Ovary (tissue), 9 donors: ENCODE results near the gene NUDT16. TPM values are rescaled to one million over a fixed set of nuclear protein-coding genes. Genes with fewer than 3 reads are reported as not detected.

Source experiments
- DNase-seq, 5 donors: peaks; one replicate each; pipeline ENCODE4 v3.0.0-alpha.2; 2019 to 2020
- H3K27ac ChIP-seq, 2 donors: fragments of 200-600 bp; one replicate each; pipeline versions ENCODE4 v1.5.1 to v1.8.0; 2019 to 2022
- H3K27me3 ChIP-seq: fragments of 200-600 bp; one replicate; pipeline ENCODE4 v1.8.0; 2022
- H3K36me3 ChIP-seq: fragments of 200-600 bp; sonication (generic); one replicate; pipeline ENCODE4 v1.5.1; 2019
- H3K4me1 ChIP-seq: one replicate; pipeline ENCODE4 v1.8.1; 2013; ENCODE audit warnings: mild to moderate bottlenecking, moderate library complexity; ENCODE audit not compliant: insufficient read depth
- H3K4me3 ChIP-seq: fragments of 200-600 bp; sonication (generic); one replicate; pipeline ENCODE4 v1.5.1; 2017
- H3K9me3 ChIP-seq, 2 donors: fragments of 200-600 bp in 1 of 2; sonication (generic) in 1 of 2; one replicate each; pipeline versions ENCODE4 v1.5.1 to v1.8.1; 2013 to 2019; ENCODE audit warnings: mild to moderate bottlenecking in 1 of 2, moderate library complexity in 1 of 2
- EP300 ChIP-seq: sonication (generic); formaldehyde crosslinking; IDR thresholded peaks from one replicate; pipeline ENCODE4 v1.6.1; 2017; ENCODE audit warnings: antibody characterized with exemption
- POLR2A ChIP-seq: fragments of 450-650 bp; IDR thresholded peaks from one replicate; pipeline ENCODE4 v1.6.1; 2017; ENCODE audit warnings: antibody characterized with exemption, mild to moderate bottlenecking, moderate library complexity
- WGBS, 3 donors: extraction: QIAGEN DNeasy Blood & Tissue Kit in 1 of 3; methylation state at CpG; one replicate each; pipeline versions ENCODE4 v1.1.5 to v1.1.7; 2013 to 2017; 5-methylcytosine and 5-hydroxymethylcytosine counted together
- intact Hi-C, 4 donors: fragments of 100-400 bp; cut with DNase I; formaldehyde crosslinking; loops; one replicate each; pipeline versions ENCODE4 v1.11.0 to v1.15.1; 2022 to 2023
- polyA plus RNA-seq, 2 donors: library from polyadenylated mRNA; stranded (reverse); fragments of 200-250 nt in 1 of 2; fragments of 350-450 nt in 1 of 2; fragmentation: Illumina TruSeq in 1 of 2; extraction: RNeasy Lipid Tissue Mini Kit (QIAGEN cat#74804) in 1 of 2; gene quantifications; one replicate each; pipeline ENCODE4 v1.2.3, GENCODE V29; 2013 to 2014
- total RNA-seq, 7 donors: library from RNA; depleted of rRNA in 2 of 7; stranded (reverse); fragments of >200 nt in 2 of 7; fragmentation: NEBNext Ultra II Directional in 3 of 7; extraction: Animal tissue kit (Norgen Biotek cat#: 25700) in 3 of 7; gene quantifications; one replicate each; pipeline versions ENCODE4 v1.1.0 to v1.2.4, GENCODE V29; 2016 to 2023
- TF ChIP-seq, protein P1 (sequence below), 3 donors: fragments of 450-650 bp in 2 of 3; fragments of 200-600 bp in 1 of 3; IDR thresholded peaks; one replicate each; pipeline versions ENCODE4 v1.5.1 to v1.8.0; 2016 to 2022; ENCODE audit warnings: antibody characterized with exemption in 3 of 3, mild to moderate bottlenecking in 1 of 3
- donor health status: DM: no; HTN: no; CAD: no; lungs with moderate emphysema.
- donor health status: DM: no; HTN: no; CAD: no.
- donor health status: Bipolar disorder and iron deficiency.
- donor health status: DM: yes; HTN: yes; CAD: no.
- donor health status: DM: no; HTN: no; CAD: no.
- donor health status: DM: yes; HTN: yes; CAD: no.

NUDT16 gene
- total and polyA plus RNA-seq, 9 donors, result 16.0 to 36.1 (median 29.5) TPM

DNA sequence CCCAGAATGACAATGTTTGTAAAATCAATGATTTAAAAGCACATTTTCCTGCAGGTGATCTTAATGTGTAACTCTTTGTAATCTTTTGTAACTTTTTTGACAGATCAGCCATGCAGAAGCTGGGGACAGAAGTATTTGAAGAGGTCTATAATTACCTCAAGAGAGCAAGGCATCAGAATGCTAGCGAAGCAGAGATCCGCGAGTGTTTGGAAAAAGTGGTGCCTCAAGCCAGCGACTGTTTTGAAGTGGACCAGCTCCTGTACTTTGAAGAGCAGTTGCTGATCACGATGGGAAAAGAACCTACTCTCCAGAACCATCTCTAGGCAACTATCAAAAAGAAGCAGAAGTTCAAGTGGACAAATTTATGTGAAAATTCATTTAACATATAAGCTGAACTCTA is 32.1 kb upstream of the NUDT16 start:
- H3K27me3 ChIP-seq, result no peaks in the 10 kb centered on the region
- no peak overlapping the region for H3K27ac ChIP-seq
- WGBS, 3 donors, result 84 to 96% (median 93%) methylated on average over 5 of the region's 5 CpGs
- TF ChIP-seq POLR2A (no peak), EP300 (no peak)
- TF ChIP-seq, protein P1, sequence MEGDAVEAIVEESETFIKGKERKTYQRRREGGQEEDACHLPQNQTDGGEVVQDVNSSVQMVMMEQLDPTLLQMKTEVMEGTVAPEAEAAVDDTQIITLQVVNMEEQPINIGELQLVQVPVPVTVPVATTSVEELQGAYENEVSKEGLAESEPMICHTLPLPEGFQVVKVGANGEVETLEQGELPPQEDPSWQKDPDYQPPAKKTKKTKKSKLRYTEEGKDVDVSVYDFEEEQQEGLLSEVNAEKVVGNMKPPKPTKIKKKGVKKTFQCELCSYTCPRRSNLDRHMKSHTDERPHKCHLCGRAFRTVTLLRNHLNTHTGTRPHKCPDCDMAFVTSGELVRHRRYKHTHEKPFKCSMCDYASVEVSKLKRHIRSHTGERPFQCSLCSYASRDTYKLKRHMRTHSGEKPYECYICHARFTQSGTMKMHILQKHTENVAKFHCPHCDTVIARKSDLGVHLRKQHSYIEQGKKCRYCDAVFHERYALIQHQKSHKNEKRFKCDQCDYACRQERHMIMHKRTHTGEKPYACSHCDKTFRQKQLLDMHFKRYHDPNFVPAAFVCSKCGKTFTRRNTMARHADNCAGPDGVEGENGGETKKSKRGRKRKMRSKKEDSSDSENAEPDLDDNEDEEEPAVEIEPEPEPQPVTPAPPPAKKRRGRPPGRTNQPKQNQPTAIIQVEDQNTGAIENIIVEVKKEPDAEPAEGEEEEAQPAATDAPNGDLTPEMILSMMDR (IDR thresholded peaks at IDR 0.05), result no peak
- no peak for DNase-seq
- intact Hi-C loops, result no loop called here
- no peaks in the 10 kb centered on the region for H3K9me3 ChIP-seq
- peaks cover 3% of the 10 kb centered on the region for H3K4me1 ChIP-seq
- H3K4me3 ChIP-seq, result no peak overlapping the region
- no peaks in the 10 kb centered on the region for H3K36me3 ChIP-seq

DNA sequence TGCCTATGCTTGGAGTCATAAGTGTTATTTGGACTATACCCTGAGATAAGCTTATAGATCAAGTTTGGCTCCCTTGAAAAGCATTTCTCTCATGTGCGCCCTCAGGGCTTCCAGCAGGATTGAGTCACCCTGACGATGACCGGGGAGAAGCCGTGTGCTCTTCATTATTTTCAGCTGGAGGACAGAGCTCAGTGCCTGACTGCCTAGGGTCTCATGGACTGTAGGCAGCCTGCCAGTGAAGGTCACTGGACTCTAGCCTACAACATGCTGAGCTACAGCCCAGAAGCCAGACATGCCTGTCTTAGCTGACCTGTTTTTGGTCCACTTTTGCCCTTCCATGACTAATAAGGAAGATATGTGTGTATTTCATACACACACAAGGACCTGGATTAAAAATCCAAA is 31.6 kb upstream of the NUDT16 start:
- H3K27ac ChIP-seq, result no peak overlapping the region

DNA sequence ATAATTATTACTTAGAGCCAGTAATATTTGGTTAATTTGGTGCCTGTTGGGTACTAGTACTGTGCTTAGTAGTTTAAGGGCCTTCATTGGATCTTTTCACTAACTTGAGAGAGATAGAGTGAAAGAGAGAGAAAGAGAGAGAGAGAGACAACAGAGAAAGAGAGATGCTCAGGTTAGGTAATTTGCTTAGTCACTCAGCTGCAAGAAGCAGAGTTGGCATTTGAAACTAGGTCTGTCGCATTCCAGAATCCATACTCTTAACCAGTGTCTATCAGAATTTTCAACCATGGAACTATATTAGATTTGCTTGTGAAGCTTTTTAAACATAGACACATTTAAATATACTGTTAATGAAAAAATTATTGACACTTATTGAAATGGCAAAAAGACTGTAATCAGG is 31.1 kb upstream of the NUDT16 start:
- 61 to 100% (median 98%) methylated on average over 1 of the region's 1 CpG for WGBS, 3 donors
- Histone ChIP-seq H3K4me3 (no peak overlapping the region), H3K27me3 (no peaks in the 10 kb centered on the region), H3K27ac (no peak overlapping the region), H3K36me3 (no peaks in the 10 kb centered on the region), H3K9me3 (no peaks in the 10 kb centered on the region), H3K4me1 (peaks cover 3% of the 10 kb centered on the region)
- no peak for DNase-seq
- intact Hi-C loops, result no loop called here
- no peak for TF ChIP-seq EP300
- TF ChIP-seq POLR2A, result no peak
- TF ChIP-seq, protein P1 (IDR thresholded peaks at IDR 0.05), result no peak

More for the DNA sequence above, 31.6 kb upstream of the NUDT16 start:
- Histone ChIP-seq H3K4me1 (peaks cover 3% of the 10 kb centered on the region), H3K4me3 (no peak overlapping the region), H3K36me3 (no peaks in the 10 kb centered on the region), H3K9me3 (no peaks in the 10 kb centered on the region), H3K27me3 (no peaks in the 10 kb centered on the region)
- intact Hi-C loops, result no loop called here
- 59 to 79% (median 76%) methylated on average over 4 of the region's 4 CpGs for WGBS, 3 donors
- DNase-seq, result peak; percentile 29 to 62 (median 57)
- TF ChIP-seq POLR2A, result no peak
- TF ChIP-seq, protein P1 (IDR thresholded peaks at IDR 0.05), result no peak
- TF ChIP-seq EP300, result no peak

DNA sequence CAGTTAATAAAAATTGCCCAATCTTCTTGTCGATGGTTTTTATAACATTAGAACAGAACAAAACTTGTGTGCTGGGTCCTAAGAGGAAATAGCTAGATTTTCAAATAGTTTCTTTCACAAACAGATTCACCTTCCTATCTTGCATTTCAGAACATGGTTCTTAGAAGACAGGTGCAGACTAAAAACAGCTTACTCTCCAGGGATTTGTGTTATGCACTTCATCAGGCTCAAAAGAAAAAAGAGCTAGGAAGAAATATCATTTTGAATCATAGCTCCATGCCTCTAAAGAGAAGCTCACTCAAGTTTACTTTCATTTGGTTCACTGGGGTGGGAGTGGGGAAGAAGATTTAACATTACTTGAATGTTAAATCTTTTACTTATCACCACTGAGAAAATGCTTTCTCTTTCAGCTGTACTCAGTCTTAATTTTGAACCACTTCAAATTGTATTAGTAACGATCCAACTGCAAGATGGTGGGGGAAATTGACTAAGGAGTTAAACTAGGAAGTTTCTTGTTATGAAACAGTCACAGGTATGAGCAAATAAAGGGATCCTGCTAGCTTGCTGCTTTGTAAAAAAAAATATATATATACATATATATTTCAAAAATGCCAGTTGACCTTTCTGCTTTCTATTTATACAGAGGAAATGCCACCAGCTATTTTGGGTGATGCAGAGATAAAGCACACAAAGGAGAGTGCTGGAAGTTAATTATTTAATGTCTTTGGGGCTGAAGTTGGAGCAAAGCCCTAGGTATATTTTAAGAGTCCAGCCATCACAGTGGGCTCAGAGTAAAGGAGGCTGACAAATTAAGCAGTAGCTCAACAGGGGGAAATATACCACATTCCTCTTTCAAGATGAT is 28.3 kb upstream of the NUDT16 start:
- Histone ChIP-seq H3K27ac (no peak overlapping the region), H3K4me1 (peaks cover 3% of the 10 kb centered on the region), H3K9me3 (no peaks in the 10 kb centered on the region), H3K36me3 (no peaks in the 10 kb centered on the region), H3K4me3 (no peak overlapping the region), H3K27me3 (no peaks in the 10 kb centered on the region)
- 70 to 75% (median 71%) methylated on average over 2 of the region's 2 CpGs for WGBS, 3 donors
- DNase-seq, result no peak
- TF ChIP-seq EP300, result no peak
- intact Hi-C loops, result no loop called here

DNA sequence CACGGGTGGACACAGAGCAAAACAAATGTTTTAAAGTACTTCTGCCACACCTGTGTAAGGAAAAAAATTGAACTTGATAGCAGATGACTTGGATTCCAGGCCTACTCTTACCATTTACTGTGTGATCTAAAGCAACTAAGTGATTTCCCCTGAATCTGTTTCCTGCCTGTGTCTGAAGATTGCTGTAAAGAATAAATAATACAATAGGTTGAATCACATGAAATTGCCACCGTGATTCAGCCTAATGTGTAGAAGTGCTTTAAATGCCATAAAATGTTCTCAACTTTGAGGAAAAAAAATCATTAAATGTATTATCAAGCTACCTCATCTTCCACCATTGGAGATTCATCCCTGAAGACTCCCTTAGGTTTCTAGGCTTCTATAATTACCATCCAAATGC is 27.6 kb upstream of the NUDT16 start:
- no peaks in the 10 kb centered on the region for H3K9me3 ChIP-seq
- WGBS, 3 donors, result 62 to 72% (median 71%) methylated on average over 2 of the region's 2 CpGs
- H3K36me3 ChIP-seq, result no peaks in the 10 kb centered on the region
- no peak overlapping the region for H3K4me3 ChIP-seq
- H3K27ac ChIP-seq, result no peak overlapping the region
- peaks cover 3% of the 10 kb centered on the region for H3K4me1 ChIP-seq
- no peaks in the 10 kb centered on the region for H3K27me3 ChIP-seq
- TF ChIP-seq POLR2A, result no peak
- no peak for TF ChIP-seq EP300
- TF ChIP-seq, protein P1 (IDR thresholded peaks at IDR 0.05), result no peak
- DNase-seq, result no peak
- intact Hi-C loops, result no loop called here
